Mucosa of gallbladder (tissue), 1 donor: ENCODE results near the gene PLP1. TPM values are rescaled to one million over a fixed set of nuclear protein-coding genes. Genes with fewer than 3 reads are reported as not detected.
"Not testable (repeated sequence)": the region's sequence is repeated elsewhere in the genome, so short reads cannot be mapped to it uniquely, and the experiment has no call there.

ENCODE experiments used
- DNase-seq: peaks from one replicate; pipeline ENCODE4 v3.0.0-alpha.2; 2020; ENCODE audit warnings: low spot score
- total RNA-seq: library from RNA; stranded (reverse); gene quantifications from one replicate; pipeline ENCODE4 v1.2.1, GENCODE V29; 2021
- donor health status: DM: no; HTN: no; CAD: no.

PLP1 gene
- total RNA-seq, 1 donor from 2014 or later: 13.8 TPM

- DNase-seq: no peak
Measured at GRCh38 chrX:103781062-103781402, 4.4 kb downstream of the PLP1 start.

DNA sequence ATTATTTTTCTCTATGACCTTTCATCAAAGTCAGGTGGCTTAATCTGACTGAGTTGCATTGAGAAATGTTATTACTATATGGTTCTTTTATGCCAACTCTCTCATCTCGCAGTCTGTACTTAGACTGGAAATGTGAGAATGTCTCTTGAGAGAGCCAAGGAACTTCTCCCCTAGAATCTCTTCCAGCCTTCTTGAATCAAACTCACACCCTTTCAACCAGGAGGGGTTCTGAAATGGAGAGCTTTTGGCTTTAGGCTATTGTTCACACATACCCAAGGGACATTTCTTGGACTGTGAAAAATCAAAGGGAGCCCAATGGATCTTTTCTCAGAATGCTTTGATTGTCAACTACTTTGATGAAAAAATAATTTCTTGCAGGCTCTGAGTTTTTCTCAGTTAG, 5.1 kb downstream of the PLP1 start:
- no peak for DNase-seq

DNA sequence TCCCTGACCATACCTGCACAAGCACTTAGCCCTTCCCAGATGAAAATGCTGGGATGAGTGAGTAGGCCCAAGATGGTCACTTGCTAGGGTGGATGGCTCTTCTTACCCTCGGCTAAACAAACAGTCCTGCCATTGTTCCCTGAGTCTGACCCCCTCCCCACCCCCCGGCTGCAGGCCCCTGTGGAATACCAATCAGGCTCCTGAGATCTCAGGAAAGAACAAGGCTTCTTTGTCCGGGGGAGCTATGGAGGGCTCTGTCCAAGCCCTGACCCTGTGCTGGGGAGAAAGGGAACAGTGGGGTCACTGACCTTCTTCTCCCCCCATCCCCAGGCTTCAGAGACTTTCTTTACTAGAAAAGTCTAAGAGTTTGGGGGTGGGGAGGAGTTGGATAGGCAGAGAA, 6.0 kb downstream of the PLP1 start:
- no peak for DNase-seq

DNA sequence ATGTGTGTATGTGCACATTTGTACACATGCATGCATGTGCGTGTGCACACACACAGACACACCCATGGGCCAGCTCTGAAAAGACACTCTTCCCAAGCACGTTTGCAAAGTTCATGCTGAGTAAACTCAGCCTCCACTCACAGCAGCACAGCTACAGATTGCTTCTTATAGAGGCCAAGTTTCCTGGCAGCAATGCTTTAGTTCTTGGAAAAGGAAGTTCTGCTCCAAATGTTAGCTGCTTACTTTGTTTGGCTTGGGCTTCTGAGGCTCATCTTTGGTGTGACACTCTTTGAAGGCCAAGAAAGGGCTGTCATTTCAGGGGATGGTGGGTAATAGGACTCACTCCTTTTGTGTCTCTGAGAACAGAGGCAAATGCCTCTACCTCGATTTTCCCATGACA, 6.6 kb downstream of the PLP1 start:
- DNase-seq: no peak

DNA sequence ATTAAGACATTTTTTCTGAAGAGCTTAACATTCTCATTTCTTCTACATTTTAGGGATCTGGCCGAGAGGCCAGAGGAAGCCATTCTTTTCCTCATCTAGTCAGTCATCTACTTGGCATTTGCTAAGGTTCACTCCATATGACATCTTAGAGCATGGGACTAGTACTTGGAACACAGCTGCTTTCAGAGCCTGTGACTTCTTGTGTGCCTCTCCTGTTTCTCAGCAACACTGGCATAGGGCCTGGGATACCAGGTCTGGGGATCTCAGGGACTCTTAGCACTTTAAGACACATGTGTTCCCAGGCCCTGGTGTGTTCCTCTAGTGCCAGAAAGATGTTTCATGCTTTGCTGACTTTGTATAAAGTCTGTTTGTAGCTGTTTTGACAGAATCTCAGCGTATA, 7.3 kb downstream of the PLP1 start:
- DNase-seq: no peak

DNA sequence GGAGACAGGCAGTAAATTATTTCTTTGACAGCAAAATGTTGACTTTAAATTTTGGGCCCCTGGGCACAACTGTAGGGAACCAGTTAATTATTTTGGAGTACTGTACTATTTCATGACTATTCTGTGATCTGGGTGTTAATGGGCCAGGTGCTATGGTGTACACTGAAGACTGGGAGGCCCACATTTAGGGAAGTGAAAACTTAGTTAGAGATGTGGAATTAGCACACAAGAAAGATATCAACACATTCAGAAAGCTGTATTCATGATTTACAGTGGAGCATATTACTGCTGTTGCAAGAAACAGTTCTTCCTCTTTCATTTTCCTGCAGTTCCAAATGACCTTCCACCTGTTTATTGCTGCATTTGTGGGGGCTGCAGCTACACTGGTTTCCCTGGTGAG, 12.4 kb downstream of the PLP1 start:
- DNase-seq: no peak

GRCh38 chrX:103791228-103791627, 14.6 kb downstream of the PLP1 start:
- no peak for DNase-seq

GRCh38 chrX:103791826-103792485, 15.3 kb downstream of the PLP1 start:
- DNase-seq: no peak

DNA sequence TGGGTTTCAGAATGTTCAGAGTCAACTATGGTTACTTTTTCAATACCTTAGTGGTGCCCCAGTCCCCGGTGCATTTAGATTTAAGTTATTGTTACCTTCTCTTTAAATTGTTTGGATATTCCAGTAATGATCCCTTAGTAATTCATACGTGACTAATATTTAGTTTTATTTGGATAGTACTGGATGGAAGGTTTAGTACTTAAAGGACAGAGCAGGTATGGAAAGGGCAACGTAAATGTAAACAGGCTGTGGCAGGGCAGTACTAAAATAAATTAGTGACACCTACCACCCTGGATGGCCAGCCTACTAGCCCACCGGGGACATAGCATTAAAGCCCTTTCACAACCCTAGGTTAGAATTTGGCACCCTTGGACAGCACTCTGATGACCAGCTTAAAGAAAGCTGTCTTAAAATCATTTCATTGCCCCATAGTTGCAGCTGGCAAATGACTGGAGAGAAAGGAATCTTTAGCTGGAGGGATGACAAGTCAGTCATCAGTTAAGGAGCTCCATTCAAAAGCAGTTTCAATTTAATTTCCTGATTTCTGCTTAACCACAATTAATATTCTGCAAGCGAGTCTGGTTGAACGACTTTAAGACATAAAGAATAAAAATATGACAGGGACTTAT, 16.4 kb downstream of the PLP1 start:
- DNase-seq: no peak

DNA sequence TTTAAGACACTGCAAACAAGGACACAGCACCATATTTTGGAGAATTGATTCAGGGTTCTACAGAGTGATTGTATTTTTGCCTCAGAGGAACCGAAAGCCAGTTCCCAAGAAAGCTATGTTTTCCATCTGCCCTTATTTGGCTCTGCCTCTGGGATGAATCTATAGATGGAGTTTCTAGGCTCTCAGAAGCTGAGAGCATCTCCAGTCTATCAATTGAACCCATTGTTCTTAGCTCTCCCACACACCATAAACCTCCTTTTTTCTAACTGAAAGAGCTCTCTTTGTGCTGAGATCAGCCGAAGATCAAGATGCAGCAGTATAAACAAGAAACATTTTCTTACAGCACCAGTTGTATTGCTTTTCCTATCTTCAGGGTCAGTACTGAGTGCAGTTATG, 16.9 kb downstream of the PLP1 start:
- no peak for DNase-seq

GRCh38 chrX:103794119-103794518, 17.5 kb downstream of the PLP1 start:
- no peak for DNase-seq

DNA sequence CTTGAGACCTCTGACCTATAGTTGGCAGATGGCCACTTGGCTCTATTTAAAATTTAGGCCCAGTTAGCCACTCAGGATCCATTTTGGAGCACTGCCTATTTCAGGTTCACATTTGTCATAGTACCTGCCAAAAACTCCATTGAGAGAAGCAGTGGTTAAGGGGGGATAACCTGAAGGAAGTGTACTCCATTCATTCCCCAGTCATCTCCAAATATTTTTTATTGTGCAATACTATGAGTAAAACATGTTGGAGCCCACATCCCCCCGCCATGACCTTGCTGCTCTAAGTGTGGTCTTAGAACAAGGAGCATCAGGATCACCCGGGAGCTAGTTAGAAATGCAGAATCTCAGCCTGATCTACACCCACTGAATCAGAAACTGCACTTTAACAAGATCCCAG, 21.1 kb downstream of the PLP1 start:
- no peak for DNase-seq

DNA sequence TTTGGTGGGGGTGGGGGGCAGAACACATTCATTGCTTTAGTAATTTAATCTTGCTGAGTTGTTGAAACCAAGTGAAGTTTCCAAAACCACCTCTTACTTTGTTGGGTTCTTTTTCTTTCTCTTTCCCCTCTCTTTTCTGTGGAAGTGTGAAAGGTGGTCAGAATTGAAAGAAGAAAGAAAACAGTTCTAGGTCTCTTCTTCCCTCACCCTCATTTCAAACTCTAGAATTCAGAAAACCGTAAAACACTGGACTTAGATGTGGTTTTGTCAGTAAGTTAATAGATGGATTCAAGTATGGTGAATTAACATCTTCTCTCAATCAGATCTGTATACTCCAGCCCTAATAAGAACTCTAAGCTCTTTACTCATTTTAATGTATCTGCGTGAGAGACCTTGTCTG, 23.7 kb downstream of the PLP1 start:
- DNase-seq: no peak

DNA sequence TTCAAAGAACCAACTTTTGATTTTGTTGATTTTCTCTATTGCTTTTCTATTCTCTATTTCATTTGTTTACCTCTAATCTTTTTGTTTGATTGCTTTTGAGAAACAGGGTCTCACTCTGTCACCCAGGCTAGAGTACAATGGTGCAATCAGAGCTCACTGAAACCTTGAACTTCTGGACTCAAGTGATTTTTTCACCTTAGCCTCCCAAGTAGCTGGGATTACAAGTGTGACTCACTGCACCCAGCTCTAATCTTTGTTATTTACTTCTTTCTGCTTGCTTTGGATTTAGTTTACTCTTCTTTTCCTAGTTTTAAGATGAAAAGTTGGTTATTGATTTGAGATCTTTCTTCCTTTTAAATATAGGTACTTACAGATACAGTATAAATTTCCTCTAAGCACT, 29.2 kb downstream of the PLP1 start:
- no peak for DNase-seq

DNA sequence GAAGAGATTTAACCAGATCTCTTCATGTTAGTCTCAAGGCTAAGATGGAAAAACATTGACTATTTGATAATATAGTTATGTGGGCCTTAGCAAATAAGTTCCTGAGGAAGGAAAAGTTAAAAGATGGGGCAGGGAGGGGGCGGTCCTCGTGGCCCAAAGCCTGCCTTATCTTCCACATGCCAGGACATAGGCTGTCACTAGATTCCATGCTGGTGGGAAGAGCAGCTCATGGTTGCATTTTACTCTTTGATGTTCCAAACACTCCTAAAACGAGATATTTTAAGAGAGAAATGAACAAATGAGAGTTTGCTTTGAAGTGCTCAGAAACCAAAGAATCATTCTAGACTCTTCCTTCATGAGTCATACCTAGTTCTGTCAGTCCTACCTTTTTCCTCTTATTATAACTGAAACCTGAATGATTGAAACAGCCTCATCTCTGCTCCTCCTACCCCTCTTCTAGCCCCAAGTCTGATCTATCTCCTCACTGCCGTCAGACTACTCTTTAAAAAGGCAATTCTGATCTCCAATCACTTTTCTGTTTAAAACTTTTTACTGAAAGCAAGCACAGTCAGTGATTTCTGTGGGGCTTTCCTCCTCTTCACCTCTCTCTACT, 30.3 kb downstream of the PLP1 start:
- no peak for DNase-seq

- DNase-seq: no peak
Measured at GRCh38 chrX:103811858-103812257, 35.2 kb downstream of the PLP1 start.

GRCh38 chrX:103817101-103817500, 40.5 kb downstream of the PLP1 start:
- not testable (repeated sequence) for DNase-seq

DNA sequence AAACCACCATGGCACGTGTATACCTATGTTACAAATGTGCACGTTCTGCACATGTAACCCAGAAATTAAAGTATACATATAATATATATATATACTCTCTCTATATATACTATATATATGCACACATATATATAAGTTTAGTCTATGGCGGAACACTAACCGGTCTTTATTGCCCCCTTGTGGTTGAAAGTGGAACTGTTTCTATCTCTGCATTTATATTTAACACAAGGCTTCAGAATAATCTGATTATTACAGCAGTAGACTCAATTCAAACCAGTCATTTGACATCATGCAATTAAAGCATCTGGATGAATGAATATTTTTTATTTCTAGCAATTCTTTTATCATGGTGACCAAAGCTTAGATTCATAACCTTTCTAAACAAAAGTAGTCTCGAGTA, 40.9 kb downstream of the PLP1 start:
- peak; percentile 36 for DNase-seq

DNA sequence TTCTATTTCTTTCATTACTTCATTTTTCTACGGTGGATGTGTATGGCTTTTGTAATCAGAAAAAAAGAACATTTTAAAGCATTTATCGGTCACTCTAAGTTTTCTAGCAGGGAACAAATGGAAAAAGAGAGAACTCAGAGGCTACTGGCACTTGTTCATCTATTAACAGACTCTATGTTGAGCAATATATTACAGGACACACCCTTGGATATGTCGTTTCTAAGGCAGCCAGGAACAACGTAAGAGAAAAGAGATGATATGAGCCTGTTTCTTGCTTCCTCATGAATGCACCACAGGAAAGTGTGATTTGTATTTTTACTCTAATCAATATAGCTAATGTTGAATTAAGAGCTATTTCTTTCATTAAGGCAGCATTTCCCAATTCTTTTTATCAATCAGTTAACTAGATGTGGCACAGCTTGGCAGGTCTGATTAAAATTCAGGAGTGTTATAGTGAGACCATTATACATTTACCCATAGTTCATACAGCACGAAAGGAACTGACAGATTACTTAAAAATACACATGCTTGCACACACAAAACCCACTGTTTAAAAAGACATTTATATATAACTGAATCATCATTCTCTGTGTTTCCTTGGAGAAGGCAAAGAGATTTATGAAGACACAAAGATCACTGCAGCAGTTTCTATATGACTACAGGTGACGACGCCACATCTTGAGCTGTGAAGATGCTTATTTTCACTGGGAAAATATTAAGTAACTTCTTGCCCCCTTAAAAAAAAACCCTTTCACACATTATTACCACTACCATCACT, 42.4 kb downstream of the PLP1 start:
- no peak for DNase-seq

DNA sequence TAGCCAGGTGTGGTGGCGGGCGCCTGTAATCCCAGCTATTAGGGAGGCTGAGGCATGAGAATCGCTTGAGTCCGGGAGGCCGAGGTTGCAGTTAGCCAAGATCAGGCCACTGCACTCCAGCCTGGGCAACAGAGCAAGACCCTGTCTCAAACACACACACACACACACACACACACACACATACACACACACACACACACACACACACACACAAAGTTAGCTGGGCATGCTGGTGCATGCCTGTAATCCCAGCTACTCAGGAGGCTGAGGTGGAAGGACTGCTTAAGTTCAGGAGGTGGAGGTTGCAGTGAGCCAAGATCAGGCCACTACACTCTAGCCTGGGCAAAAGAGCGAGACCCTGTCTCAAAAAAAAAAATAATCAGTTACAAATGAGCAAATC, 44.2 kb downstream of the PLP1 start:
- not testable (repeated sequence) for DNase-seq

DNA sequence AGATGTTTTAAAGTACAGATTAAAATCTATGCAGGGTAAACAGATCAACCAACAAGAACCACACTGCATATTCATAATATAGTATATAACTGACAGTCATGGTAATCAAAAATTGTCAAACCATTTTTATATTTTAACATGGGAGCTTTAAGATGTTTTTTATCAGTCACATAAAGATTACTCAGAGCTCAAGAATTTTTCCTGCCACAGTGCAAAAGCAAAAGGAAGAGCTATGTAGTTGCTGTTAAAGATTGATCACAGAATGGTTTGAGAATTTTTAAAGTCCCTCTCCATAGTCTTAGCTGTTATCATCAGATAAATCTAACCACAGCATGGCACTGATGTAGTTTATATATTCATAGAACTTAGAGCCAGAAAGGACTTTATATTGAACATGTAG, 47.0 kb downstream of the PLP1 start:
- no peak for DNase-seq

DNA sequence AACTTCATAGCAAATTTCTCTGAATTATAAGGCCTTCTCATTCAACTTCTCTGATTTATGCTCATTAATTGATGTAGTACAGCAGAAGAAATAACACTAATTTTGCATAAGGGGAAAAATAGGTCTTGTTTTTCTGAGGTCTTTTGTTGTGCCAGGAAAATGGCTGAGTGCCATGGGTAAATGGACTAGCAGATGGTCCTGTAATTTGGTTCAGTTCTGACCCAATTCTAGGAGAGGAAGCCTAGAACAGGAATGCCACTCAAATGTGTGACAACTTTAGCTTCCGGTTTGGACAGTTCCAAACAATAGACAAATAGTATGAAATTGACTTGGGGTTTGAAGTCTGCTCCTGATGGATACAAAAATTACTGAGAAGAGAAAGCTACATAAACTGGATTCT, 49.2 kb downstream of the PLP1 start:
- DNase-seq: no peak

DNA sequence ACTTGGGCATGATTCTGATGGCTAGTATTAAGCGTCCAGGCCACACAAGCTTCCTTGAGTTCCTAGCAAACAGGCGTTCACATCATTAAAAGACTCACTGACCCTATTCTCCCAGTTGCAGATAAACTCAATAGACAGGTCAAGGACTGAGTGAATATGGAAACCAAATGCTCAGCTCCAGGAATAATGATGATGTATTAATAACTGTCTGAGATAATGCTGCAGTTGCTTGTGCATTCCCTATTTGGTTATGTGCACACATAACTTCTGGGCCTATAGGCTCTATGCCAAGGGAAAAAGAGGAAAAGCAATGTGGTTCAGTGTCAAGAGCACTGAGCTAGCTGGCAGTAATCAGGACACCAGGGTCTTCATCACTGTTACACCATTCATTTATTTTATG, 51.9 kb downstream of the PLP1 start:
- no peak for DNase-seq
